IMR-90 (cell line): ENCODE results near the gene STX16.

Source experiments
- CEBPB ChIP-seq: IDR thresholded peaks from 2 replicates; pipeline ENCODE4 v1.6.1; 2012; ENCODE audit warnings: low read depth, low read length, improper control_type of control experiment
- CTCF ChIP-seq: conservative IDR thresholded peaks from 2 replicates; pipeline ENCODE4 v1.5.1; 2012; ENCODE audit warnings: mild to moderate bottlenecking, low read depth, low read length, improper control_type of control experiment
- ELK1 ChIP-seq: fragments of 150-350 bp; IDR thresholded peaks from 2 replicates; pipeline ENCODE4 v1.6.1; 2016; ENCODE audit warnings: low read depth, mild to moderate bottlenecking, low read length, moderate library complexity, borderline replicate concordance
- FOS ChIP-seq: fragments of 150-350 bp; IDR thresholded peaks from 2 replicates; pipeline ENCODE4 v1.6.1; 2016; ENCODE audit warnings: low read depth, low read length
- MAFK ChIP-seq: IDR thresholded peaks from 2 replicates; pipeline ENCODE4 v1.6.1; 2012; ENCODE audit warnings: low read depth, low read length, improper control_type of control experiment
- MAZ ChIP-seq: IDR thresholded peaks from 2 replicates; pipeline ENCODE4 v1.6.1; 2012; ENCODE audit warnings: low read depth, mild to moderate bottlenecking, low read length, improper control_type of control experiment, moderate library complexity, borderline replicate concordance
- MXI1 ChIP-seq: IDR thresholded peaks from 2 replicates; pipeline ENCODE4 v1.6.1; 2012; ENCODE audit warnings: low read depth, mild to moderate bottlenecking, low read length, moderate library complexity, borderline replicate concordance
- NFE2L2 ChIP-seq: fragments of 150-350 bp; IDR thresholded peaks from 2 replicates; pipeline ENCODE4 v1.6.1; 2016; ENCODE audit warnings: low read depth, mild to moderate bottlenecking, low read length
- POLR2A ChIP-seq: IDR thresholded peaks from 2 replicates; pipeline ENCODE4 v1.6.1; 2012; ENCODE audit warnings: mild to moderate bottlenecking, low read depth, low read length
- RAD21 ChIP-seq: IDR thresholded peaks from 2 replicates; pipeline ENCODE4 v1.6.1; 2012; ENCODE audit warnings: low read length, improper control_type of control experiment
- RCOR1 ChIP-seq: IDR thresholded peaks from 2 replicates; pipeline ENCODE4 v1.6.1; 2012; ENCODE audit warnings: mild to moderate bottlenecking, low read length, improper control_type of control experiment; ENCODE audit not compliant: insufficient replicate concordance
- RFX5 ChIP-seq: IDR thresholded peaks from 2 replicates; pipeline ENCODE4 v1.8.0; 2012; ENCODE audit warnings: low read depth, mild to moderate bottlenecking, low read length, moderate library complexity
- SMC3 ChIP-seq: fragments of 150-350 bp; IDR thresholded peaks from 2 replicates; pipeline ENCODE4 v1.6.1; 2016; ENCODE audit warnings: low read depth, mild to moderate bottlenecking, antibody characterized with exemption, low read length, moderate library complexity
- USF2 ChIP-seq: fragments of 150-350 bp; IDR thresholded peaks from 2 replicates; pipeline ENCODE4 v1.6.1; 2017; ENCODE audit warnings: mild to moderate bottlenecking, antibody characterized with exemption, low read length, low read depth

DNA sequence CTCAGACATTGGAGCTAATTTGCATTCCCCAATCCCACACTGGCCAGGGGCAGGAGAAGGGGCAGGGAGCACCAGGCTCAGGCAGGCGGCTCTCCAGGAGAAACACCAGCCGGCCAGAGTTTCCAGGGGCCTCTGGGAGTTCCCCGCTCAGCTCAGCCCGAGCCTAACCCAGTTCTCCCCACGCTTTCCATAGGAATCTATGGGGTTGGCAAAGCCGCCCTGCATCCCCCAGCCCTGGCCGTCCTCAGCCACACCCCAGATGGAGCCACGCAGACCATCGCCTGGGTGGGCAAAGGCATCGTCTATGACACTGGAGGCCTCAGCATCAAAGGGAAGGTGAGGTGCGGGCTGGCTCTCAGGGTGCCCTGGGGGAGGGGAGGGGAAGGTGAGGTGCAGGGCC, 49.7 kb downstream of the STX16 start:
- no peak for TF ChIP-seq CTCF
- no peak for TF ChIP-seq RCOR1
- TF ChIP-seq RAD21: no peak
- no peak for TF ChIP-seq USF2
- no peak for TF ChIP-seq POLR2A
- no peak for TF ChIP-seq MXI1
- TF ChIP-seq RFX5: no peak
- TF ChIP-seq ELK1: no peak
- TF ChIP-seq MAFK: no peak
- no peak for TF ChIP-seq FOS
- TF ChIP-seq SMC3: no peak
- TF ChIP-seq NFE2L2: no peak
- TF ChIP-seq CEBPB: no peak
- TF ChIP-seq MAZ: no peak
